Fibroblast of the aortic adventitia (primary cell): ENCODE results near the gene C5orf46. TPM values are rescaled to one million over a fixed set of nuclear protein-coding genes. Genes with fewer than 3 reads are reported as not detected.
"Not testable (repeated sequence)": the region's sequence is repeated elsewhere in the genome, so short reads cannot be mapped to it uniquely, and the experiment has no call there.

ENCODE experiments used
- DNase-seq: peaks from one replicate; pipeline ENCODE4 v3.0.0-alpha.2; 2010; ENCODE audit warnings: low read depth
- H3K4me3 ChIP-seq: 2 replicates; pipeline ENCODE4 v1.5.1; 2011; ENCODE audit warnings: low read depth, mild to moderate bottlenecking, control low read depth, low read length, moderate library complexity
- total RNA-seq: library from RNA; depleted of rRNA; stranded (reverse); fragments of >200 nt; gene quantifications from 2 replicates; pipeline ENCODE4 v1.2.3, GENCODE V29; 2012; ENCODE audit warnings: low replicate concordance
- TF ChIP-seq, protein P1 (sequence below): IDR thresholded peaks from 2 replicates; pipeline ENCODE4 v1.5.1; 2011; ENCODE audit warnings: mild to moderate bottlenecking, low read length, control low read depth, inconsistent platforms; ENCODE audit not compliant: insufficient read depth

The C5orf46 gene
- total RNA-seq = not detected in 2 replicates

DNA sequence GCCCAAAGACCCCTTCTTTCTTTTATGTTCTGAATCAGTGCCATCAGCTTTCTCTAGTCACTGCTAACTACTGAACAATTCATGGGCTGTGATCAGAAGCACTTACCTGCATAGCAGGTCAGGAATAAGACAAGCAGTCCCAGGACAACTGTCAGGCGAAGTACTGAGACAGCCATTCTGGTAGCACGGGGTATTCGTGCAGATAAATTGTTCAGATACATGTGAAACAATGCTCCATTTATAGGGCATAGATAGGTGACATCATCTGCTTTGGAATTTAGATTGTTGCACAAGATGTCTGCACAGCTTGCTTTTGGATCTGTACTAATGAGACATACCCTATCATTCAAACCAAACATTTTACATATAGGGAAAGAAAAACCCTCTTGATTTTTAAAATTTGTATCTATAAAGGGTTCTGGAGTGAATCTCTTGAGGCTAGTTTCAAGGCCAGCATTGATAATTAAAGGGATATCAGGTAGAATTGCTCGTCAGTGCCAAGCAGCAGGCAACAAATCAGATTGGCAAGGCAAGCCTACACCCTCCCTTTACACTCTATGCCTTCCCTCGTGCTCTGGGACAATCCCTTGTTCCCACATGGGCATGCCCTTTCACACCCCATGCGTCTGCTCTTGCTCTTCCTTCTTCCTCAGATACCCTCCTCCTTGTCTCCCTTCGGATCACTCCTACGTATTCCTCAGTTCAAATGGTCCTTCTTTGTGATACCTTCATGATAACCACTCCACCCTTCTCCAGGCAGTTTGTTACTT, at the start of gene C5orf46:
Gene C5orf46 (minus strand): TSS at position 213 of the 770 bp plus-strand sequence. CDS start 37 bp downstream, at position 176.
- peak; percentile 73 for DNase-seq
- no peak within 1 kb of the TSS for H3K4me3 ChIP-seq
- TF ChIP-seq, protein P1, sequence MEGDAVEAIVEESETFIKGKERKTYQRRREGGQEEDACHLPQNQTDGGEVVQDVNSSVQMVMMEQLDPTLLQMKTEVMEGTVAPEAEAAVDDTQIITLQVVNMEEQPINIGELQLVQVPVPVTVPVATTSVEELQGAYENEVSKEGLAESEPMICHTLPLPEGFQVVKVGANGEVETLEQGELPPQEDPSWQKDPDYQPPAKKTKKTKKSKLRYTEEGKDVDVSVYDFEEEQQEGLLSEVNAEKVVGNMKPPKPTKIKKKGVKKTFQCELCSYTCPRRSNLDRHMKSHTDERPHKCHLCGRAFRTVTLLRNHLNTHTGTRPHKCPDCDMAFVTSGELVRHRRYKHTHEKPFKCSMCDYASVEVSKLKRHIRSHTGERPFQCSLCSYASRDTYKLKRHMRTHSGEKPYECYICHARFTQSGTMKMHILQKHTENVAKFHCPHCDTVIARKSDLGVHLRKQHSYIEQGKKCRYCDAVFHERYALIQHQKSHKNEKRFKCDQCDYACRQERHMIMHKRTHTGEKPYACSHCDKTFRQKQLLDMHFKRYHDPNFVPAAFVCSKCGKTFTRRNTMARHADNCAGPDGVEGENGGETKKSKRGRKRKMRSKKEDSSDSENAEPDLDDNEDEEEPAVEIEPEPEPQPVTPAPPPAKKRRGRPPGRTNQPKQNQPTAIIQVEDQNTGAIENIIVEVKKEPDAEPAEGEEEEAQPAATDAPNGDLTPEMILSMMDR = no peak

DNA sequence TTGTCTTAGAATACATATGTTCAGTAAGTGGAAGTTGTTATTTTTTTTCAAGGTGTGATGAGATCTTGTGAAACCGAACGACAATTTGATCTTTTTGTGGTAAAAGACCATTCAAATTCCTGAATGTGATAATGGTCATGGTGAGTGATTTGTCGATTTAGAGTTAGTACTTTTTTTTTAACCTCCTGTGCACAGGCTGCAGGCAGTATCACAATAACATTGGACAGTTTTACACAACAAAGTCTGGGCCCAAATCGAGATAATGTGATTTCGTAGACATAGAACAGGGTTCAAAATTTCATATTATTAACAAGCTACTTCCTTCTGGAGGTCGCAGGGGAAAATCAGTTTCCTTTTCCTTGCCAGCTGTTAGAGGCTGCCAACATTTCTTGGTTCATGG, 48.6 kb upstream of the C5orf46 start:
- no peak for DNase-seq
- TF ChIP-seq, protein P1 = no peak
- no peak overlapping the region for H3K4me3 ChIP-seq

- no peak overlapping the region for H3K4me3 ChIP-seq
- peak; percentile 63 for DNase-seq
- TF ChIP-seq, protein P1 = peak; percentile 72
Measured at GRCh38 chr5:147949711-147950573, 43.6 kb upstream of the C5orf46 start.

DNA sequence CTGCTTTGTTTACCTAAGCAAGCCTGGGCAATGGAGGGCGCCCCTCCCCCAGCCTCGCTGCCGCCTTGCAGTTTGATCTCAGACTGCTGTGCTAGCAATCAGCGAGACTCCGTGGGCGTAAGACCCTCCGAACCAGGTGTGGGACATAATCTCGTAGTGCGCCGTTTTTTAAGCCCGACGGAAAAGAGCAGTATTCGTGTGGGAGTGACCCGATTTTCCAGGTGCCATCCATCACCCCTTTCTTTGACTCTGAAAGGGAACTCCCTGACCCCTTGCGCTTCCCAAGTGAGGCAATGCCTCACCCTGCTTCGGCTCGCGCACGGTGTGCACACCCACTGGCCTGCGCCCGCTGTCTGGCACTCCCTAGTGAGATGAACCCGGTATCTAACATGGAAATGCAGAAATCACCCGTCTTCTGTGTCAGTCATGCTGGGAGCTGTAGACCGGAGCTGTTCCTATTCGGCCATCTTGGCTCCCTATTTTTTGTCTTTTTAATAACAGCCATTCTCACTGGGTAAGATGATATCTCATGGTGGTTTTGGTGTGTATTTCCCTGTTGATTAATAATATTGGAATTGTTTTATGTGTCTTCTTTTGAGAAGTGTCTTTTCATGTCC, 40.4 kb upstream of the C5orf46 start:
- H3K4me3 ChIP-seq, DNase-seq: not testable (repeated sequence)

DNA sequence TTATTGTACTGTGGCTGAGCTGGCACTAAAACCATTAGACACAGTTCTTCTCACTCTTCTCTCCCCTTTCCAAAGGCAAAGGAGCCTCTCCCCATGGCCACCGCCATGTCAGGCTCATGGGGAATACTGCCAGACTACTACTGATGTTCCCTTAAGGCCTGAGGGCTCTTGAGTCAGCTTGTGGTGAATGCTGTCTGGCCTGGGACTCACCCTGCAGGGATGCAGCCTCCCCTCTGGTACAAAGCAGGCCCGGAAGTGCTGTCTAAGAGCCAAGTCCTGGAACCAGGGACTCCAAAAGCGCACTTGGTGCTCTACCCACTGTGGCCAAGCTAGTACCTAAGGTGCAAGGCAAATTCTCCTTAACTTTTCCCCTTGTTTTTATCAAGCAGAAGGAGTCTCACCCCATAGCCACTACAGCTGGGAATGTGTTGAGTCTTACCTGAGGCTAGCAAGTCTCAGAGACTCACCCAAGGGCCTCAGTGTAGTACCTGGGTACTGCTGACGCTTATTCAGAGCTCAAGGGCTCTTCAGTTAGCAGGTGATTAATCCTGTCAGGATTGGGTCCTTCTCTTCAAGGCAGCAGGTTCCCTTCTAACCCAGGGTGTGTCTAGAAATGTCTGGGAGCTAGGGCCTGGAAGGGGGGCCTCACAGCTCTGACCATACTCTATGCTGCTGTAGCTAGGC, 33.2 kb upstream of the C5orf46 start:
- no peak overlapping the region for H3K4me3 ChIP-seq
- no peak for DNase-seq
- TF ChIP-seq, protein P1 = no peak

- H3K4me3 ChIP-seq = no peak overlapping the region
- TF ChIP-seq, protein P1 = peak; percentile 53
- DNase-seq = peak; percentile 89
Measured at GRCh38 chr5:147935032-147935431, 28.7 kb upstream of the C5orf46 start.
